Measurements from ENCODE around the gene CENPP. TPM values are rescaled to one million over a fixed set of nuclear protein-coding genes. Genes with fewer than 3 reads are reported as not detected.

Gene CENPP
- total RNA-seq, 1 experiment from 2014 or later: 8.3 TPM

GRCh38 chr9:92308893-92309292 is 16.9 kb upstream of the CENPP start:
- CTCF ChIA-PET: no interaction called here

GRCh38 chr9:92310562-92310961 is 15.2 kb upstream of the CENPP start:
- no peak for TF ChIP-seq EZH2 (IDR thresholded peaks at IDR 0.05; ENCODE audit: low read length, unreplicated experiment)
- no peak for TF ChIP-seq EZH2phosphoT487 (IDR thresholded peaks at IDR 0.05; ENCODE audit: borderline replicate concordance, low read length)
- TF ChIP-seq CTCF (conservative IDR thresholded peaks at IDR 0.05; ENCODE audit: low read depth, low read length): no peak
- ATAC-seq (no peak), DNase-seq (no peak)
- Histone ChIP-seq H3K27me3 (ENCODE audit: low read length) (no peaks in the 10 kb centered on the region), H3K9me2 (replicated peaks; ENCODE audit: low read length) (no peaks in the 10 kb centered on the region), H3F3A (ENCODE audit: low read length, unreplicated experiment) (no peaks in the 10 kb centered on the region), H3K4me1 (ENCODE audit: insufficient read depth, low read length) (no peaks in the 10 kb centered on the region), H3K9me3 (ENCODE audit: low read length) (no peaks in the 10 kb centered on the region), H3K36me3 (ENCODE audit: low read depth, low read length) (peaks cover 52% of the 10 kb centered on the region), H3K79me2 (ENCODE audit: low read length) (peaks cover 6% of the 10 kb centered on the region; the same call in 1 of the 2 replicates), H3K4me3 (ENCODE audit: low read length) (no peak overlapping the region), H2AFZ (ENCODE audit: low read length) (no peak overlapping the region), H3K27ac (ENCODE audit: low read length) (no peak overlapping the region), H3K4me2 (ENCODE audit: low read length) (no peak overlapping the region), H4K20me1 (ENCODE audit: low read length) (no peaks in the 10 kb centered on the region), H3K9ac (ENCODE audit: low read length) (no peak overlapping the region)
- no TSS peak for BruUV-seq (replicated peaks)
- POLR2A ChIA-PET (ENCODE audit: unreplicated experiment): no interaction called here
- CTCF ChIA-PET: no interaction called here
- intact Hi-C loops (cut with micrococcal nuclease): no loop called here

More at GRCh38 chr9:92308893-92309292, 16.9 kb upstream of the CENPP start:
- H3F3A ChIP-seq (ENCODE audit: low read length, unreplicated experiment): no peaks in the 10 kb centered on the region
- no peaks in the 10 kb centered on the region for H3K4me1 ChIP-seq (ENCODE audit: insufficient read depth, low read length)
- H3K27me3 ChIP-seq (ENCODE audit: low read length): no peaks in the 10 kb centered on the region
- H4K20me1 ChIP-seq (ENCODE audit: low read length): no peaks in the 10 kb centered on the region
- peaks cover 6% of the 10 kb centered on the region; the same call in 1 of the 2 replicates for H3K79me2 ChIP-seq (ENCODE audit: low read length)
- no peak overlapping the region for H3K4me3 ChIP-seq (ENCODE audit: low read length)
- H3K9ac ChIP-seq (ENCODE audit: low read length): no peak overlapping the region
- no peak overlapping the region for H3K4me2 ChIP-seq (ENCODE audit: low read length)
- H3K27ac ChIP-seq (ENCODE audit: low read length): no peak overlapping the region
- no peaks in the 10 kb centered on the region for H3K9me3 ChIP-seq (ENCODE audit: low read length)
- DNase-seq (no peak), ATAC-seq (no peak)
- no TSS peak for BruUV-seq (replicated peaks)
- H3K36me3 ChIP-seq (ENCODE audit: low read depth, low read length): peaks cover 62% of the 10 kb centered on the region
- POLR2A ChIA-PET (ENCODE audit: unreplicated experiment): no interaction called here
- intact Hi-C loops (cut with micrococcal nuclease): no loop called here
- no peak overlapping the region for H2AFZ ChIP-seq (ENCODE audit: low read length)
- H3K9me2 ChIP-seq (replicated peaks; ENCODE audit: low read length): no peaks in the 10 kb centered on the region
- TF ChIP-seq EZH2 (IDR thresholded peaks at IDR 0.05; ENCODE audit: low read length, unreplicated experiment): no peak
- TF ChIP-seq CTCF (conservative IDR thresholded peaks at IDR 0.05; ENCODE audit: low read depth, low read length): no peak
- no peak for TF ChIP-seq EZH2phosphoT487 (IDR thresholded peaks at IDR 0.05; ENCODE audit: borderline replicate concordance, low read length)

GRCh38 chr9:92312887-92313623 is 12.7 kb upstream of the CENPP start:
- peaks cover 47% of the 10 kb centered on the region for H3K36me3 ChIP-seq (ENCODE audit: low read depth, low read length)
- no peaks in the 10 kb centered on the region for H3F3A ChIP-seq (ENCODE audit: low read length, unreplicated experiment)
- peaks cover 6% of the 10 kb centered on the region; the same call in 1 of the 2 replicates for H3K79me2 ChIP-seq (ENCODE audit: low read length)
- no peaks in the 10 kb centered on the region for H3K9me2 ChIP-seq (replicated peaks; ENCODE audit: low read length)
- DNase-seq (no peak), ATAC-seq (no peak)
- no peak overlapping the region for H3K4me2 ChIP-seq (ENCODE audit: low read length)
- POLR2A ChIA-PET (ENCODE audit: unreplicated experiment): no interaction called here
- TF ChIP-seq EZH2phosphoT487 (IDR thresholded peaks at IDR 0.05; ENCODE audit: borderline replicate concordance, low read length): no peak
- no peak for TF ChIP-seq EZH2 (IDR thresholded peaks at IDR 0.05; ENCODE audit: low read length, unreplicated experiment)
- TF ChIP-seq CTCF (conservative IDR thresholded peaks at IDR 0.05; ENCODE audit: low read depth, low read length): no peak
- no peak overlapping the region for H2AFZ ChIP-seq (ENCODE audit: low read length)
- H3K9me3 ChIP-seq (ENCODE audit: low read length): no peaks in the 10 kb centered on the region
- CTCF ChIA-PET: interaction anchor here (0.6 kb wide), 1 partner anchor 171 kb away, joined by 6 read pairs; no protein-coding TSS in a partner anchor
- no TSS peak for BruUV-seq (replicated peaks)
- no peak overlapping the region for H3K4me3 ChIP-seq (ENCODE audit: low read length)
- H3K27ac ChIP-seq (ENCODE audit: low read length): no peak overlapping the region
- no peaks in the 10 kb centered on the region for H3K4me1 ChIP-seq (ENCODE audit: insufficient read depth, low read length)
- H4K20me1 ChIP-seq (ENCODE audit: low read length): no peaks in the 10 kb centered on the region
- no peak overlapping the region for H3K9ac ChIP-seq (ENCODE audit: low read length)
- no peaks in the 10 kb centered on the region for H3K27me3 ChIP-seq (ENCODE audit: low read length)
- intact Hi-C loops (cut with micrococcal nuclease): no loop called here

Measured in PC-3 (cell line).